ENCODE results near the gene HM13. TPM values are rescaled to one million over a fixed set of nuclear protein-coding genes. Genes with fewer than 3 reads are reported as not detected.

Gene HM13
- total and polyA plus RNA-seq, 2 of the 4 experiments (the other 2 are of a cell fraction): 53.2 to 203 TPM

DNA sequence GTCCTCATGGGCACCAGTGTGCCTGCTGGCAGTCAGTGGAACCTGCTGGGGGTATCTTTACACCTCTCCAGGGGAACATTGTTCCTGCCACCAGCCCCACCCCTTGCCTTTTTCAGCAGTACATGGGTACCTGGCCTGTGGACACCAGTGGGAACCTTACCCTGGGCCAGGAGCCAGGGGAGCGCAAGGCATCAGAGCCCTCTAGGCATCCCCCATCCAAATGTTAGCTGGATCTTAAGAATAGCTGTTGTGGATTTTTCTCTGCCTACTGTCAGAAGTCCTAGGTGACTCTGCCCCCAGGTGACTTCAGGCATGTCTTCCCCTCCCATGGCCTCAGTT, 52.0 kb downstream of the HM13 start:
- no peak for DNase-seq
- in situ Hi-C loops (cut with MboI; ENCODE audit: low sequenced_read_pairs): no loop called here
- CTCF ChIA-PET: interaction anchor here (2.7 kb wide), 1 partner anchor 47 kb away, joined by 12 read pairs; no protein-coding TSS in a partner anchor
- no peak overlapping the region for H2BK15ac ChIP-seq (ENCODE audit: low read depth, low read length)
- H2AFZ ChIP-seq (replicated peaks; ENCODE audit: low read length, poor library complexity): no peak overlapping the region
- dilution Hi-C loops (cut with HindIII; ENCODE audit: low sequenced_read_pairs, unreplicated experiment): no loop called here
- H3K4me2 ChIP-seq (ENCODE audit: low read depth, low read length): no peak overlapping the region
- H3K27me3 ChIP-seq (ENCODE audit: control insufficient read depth, insufficient read depth, low read length): no peaks in the 10 kb centered on the region
- peaks cover 41% of the 10 kb centered on the region for H3K36me3 ChIP-seq (ENCODE audit: control insufficient read depth, insufficient read depth, low read length)
- TF ChIP-seq RAD21 (IDR thresholded peaks at IDR 0.05; ENCODE audit: low read length) (no peak), POLR2A (IDR thresholded peaks at IDR 0.05; ENCODE audit: low read depth, low read length) (no peak), MAZ (IDR thresholded peaks at IDR 0.05; ENCODE audit: borderline replicate concordance, low read depth, low read length) (no peak)
- TF ChIP-seq, protein P1, sequence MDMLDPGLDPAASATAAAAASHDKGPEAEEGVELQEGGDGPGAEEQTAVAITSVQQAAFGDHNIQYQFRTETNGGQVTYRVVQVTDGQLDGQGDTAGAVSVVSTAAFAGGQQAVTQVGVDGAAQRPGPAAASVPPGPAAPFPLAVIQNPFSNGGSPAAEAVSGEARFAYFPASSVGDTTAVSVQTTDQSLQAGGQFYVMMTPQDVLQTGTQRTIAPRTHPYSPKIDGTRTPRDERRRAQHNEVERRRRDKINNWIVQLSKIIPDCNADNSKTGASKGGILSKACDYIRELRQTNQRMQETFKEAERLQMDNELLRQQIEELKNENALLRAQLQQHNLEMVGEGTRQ (IDR thresholded peaks at IDR 0.05; ENCODE audit: low read depth, low read length): no peak
- no peak overlapping the region for H3K14ac ChIP-seq (replicated peaks; ENCODE audit: low read depth, low read length)
- H2AK9ac ChIP-seq (replicated peaks; ENCODE audit: low read depth, low read length, poor library complexity): peak overlapping the region; percentile 52
- H3K4me3 ChIP-seq (ENCODE audit: insufficient read depth, low read depth, low read length): no peak overlapping the region
- H3K9me3 ChIP-seq (ENCODE audit: control insufficient read depth, insufficient read depth, low read length): no peaks in the 10 kb centered on the region
- peaks cover 5% of the 10 kb centered on the region for H3K9me1 ChIP-seq (ENCODE audit: insufficient read depth, low read length)
- H3K9ac ChIP-seq (ENCODE audit: low read depth, low read length): no peak overlapping the region
- intact Hi-C loops (cut with micrococcal nuclease): no loop called here
- POLR2A ChIA-PET (ENCODE audit: unreplicated experiment): no interaction called here
- H4K8ac ChIP-seq (ENCODE audit: low read depth in 2 of 2, low read length in 2 of 2): no peak overlapping the region
- H3K4ac ChIP-seq (ENCODE audit: low read depth, low read length): no peak overlapping the region
- H2BK20ac ChIP-seq (ENCODE audit: low read depth, low read length): no peak overlapping the region
- H3K23ac ChIP-seq (ENCODE audit: low read depth, low read length): no peak overlapping the region
- BruUV-seq (replicated peaks): no TSS peak
- H4K5ac ChIP-seq (ENCODE audit: low read depth, low read length): no peak overlapping the region
- H3K4me1 ChIP-seq (ENCODE audit: control insufficient read depth, insufficient read depth, low read length): peaks cover 27% of the 10 kb centered on the region
- ATAC-seq (ENCODE audit: low read depth): no peak
- no peak overlapping the region for H3K27ac ChIP-seq (ENCODE audit: insufficient read depth, low read length)
- H4K91ac ChIP-seq (ENCODE audit: insufficient read depth, low read depth, low read length): no peak overlapping the region
- H2BK5ac ChIP-seq (ENCODE audit: low read depth, low read length, poor library complexity, severe bottlenecking): no peak overlapping the region
- no peak overlapping the region for H3K56ac ChIP-seq (ENCODE audit: extremely low read depth, insufficient read depth, low read length)
- no peak overlapping the region for H3K18ac ChIP-seq (ENCODE audit: low read depth, low read length)
- WGBS, 2 experiments (ENCODE audit: extremely low coverage in 2 of 2, insufficient read length in 1 of 2): no CpG with 5 or more reads among the region's 1 CpG
- peaks cover 4% of the 10 kb centered on the region; the same call in 1 of the 2 replicates for H4K20me1 ChIP-seq (ENCODE audit: insufficient read depth, low read length)
- no peak overlapping the region for H2AK5ac ChIP-seq (ENCODE audit: low read depth, low read length)
- peaks cover 10 to 41% of the 10 kb centered on the region in 2 experiments for H3K79me1 ChIP-seq (ENCODE audit: low read depth in 1 of 2, low read length in 2 of 2)
- no peak overlapping the region for H2BK120ac ChIP-seq (ENCODE audit: low read depth, low read length)

All from IMR-90 (cell line).